T1000 (cell line): ENCODE data around the gene OGFRL1.
A peak's percentile ranks its signal among the peaks of the same experiment; 100 is the strongest.

Source experiments
- DNase-seq: peaks from one replicate; lab custom pipeline; 2025; ENCODE audit warnings: mixed read lengths; lab: John Stamatoyannopoulos, UW

Gene OGFRL1

GRCh38 chr6:71287038-71287437, 1.6 kb upstream of the OGFRL1 start:
- DNase-seq, result no peak

DNA sequence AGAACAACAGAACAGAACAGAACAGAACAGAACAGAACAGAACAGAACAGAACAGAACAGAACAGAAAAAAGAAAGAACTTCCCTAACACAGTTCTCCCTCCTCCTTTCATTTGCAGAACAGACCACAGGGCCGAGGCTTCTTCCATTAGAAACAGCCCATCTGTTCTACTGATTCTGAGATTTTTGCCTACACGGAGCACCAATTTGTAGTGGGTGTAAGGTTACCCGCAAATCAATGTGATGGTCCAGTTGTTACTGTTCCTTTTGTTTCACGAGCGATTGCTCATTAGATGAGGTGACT, 734 bp upstream of the OGFRL1 start:
- no peak for DNase-seq

DNA sequence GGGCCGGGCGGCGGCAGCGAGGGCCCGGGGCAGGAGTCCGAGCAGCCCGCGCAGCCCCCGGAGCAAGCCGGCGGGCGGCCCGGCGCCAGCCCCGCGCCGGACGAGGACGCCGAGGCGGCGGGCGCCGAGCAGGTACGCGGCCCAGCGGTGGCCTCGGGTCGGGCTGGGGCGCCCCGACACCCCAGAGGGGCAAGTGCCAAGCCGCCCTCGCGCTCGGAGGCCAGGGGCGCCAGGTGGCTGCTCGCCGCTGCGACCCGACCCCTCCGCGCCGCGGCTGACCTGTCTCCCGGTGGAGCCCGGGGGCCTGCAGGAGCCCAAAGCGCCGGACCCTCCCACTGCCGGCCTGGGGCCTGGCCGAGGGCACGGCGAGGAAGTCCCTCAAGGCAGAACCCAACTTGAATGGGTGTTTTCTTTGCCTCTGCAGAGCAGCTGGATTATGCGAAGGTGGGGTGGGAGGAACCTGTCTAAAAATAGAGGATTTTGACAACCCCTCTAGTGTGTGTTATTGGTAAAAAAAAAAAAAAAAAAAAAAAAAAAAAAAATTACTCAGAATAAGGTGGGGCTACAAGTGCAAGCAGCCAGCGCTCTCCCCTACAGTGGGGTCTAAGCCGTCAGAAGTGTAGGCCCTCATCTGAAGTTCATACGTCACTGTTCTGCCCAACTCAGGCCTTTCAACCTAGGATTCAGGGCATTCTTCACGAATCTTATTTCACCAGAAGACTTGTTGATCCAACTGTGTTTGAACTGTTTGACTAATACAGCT, 609 bp downstream of the OGFRL1 start:
- no peak for DNase-seq

DNA sequence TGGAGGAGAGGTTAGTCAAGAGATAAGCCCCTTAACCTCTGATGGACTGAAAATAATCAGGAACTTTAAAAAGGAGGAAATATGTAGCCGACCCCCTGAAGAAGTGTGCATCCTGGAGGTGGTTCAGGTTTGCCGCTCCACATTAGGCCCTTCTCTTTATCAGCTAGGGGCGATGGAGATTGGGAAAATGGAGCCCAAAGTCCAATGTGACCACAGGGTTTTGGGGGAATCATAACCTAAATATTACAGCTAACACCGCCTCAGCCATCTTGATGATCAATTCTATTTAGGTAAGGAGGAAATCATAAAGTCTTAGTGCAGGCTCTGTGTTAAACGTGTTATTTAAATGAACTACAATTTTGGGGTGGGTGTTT, 1.2 kb downstream of the OGFRL1 start:
- no peak for DNase-seq

DNA sequence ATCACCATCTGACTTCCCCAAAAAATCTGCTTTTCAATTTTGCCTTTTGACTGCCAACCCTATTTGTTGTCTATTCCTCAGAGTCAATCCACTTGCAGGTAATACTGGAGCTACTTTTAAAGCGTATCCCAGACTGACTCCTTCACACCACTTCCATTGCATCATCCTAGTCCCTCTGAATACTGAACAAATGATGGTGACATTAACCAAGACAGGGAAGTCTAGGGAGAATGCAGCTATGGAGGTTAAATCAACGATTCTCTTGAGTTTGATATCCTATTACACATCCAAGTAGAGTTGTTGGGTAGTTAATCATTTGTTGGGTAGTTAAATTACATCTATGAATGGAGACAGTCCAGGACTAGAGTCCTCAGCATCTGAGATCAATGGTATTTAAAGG, 2.0 kb downstream of the OGFRL1 start:
- no peak for DNase-seq

DNA sequence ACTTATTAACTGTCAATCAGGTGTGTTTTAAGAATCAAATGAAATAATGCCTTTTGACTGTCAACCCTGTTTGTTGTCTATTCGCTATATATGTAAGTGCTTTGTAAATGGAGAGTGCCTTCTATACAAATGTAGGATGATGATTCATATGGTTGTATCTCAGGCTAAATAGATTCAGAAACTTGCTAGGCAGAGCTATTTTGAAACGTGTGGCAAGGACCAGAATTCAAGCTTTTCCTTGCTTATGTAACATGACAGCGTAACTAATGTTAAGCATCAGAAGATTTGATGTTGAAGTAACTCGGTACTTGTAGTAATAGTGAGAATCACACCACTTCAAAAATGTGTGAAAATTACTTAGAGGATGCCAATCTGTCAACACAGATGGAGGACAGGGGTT, 3.4 kb downstream of the OGFRL1 start:
- DNase-seq, result no peak

- DNase-seq, result peak; percentile 7
These were observed 5.5 kb downstream of the OGFRL1 start for GRCh38 chr6:71294121-71294523.

GRCh38 chr6:71298459-71298858, 9.8 kb downstream of the OGFRL1 start:
- DNase-seq, result no peak

- DNase-seq, result no peak
These were observed 11.2 kb downstream of the OGFRL1 start for GRCh38 chr6:71299541-71300470.

DNA sequence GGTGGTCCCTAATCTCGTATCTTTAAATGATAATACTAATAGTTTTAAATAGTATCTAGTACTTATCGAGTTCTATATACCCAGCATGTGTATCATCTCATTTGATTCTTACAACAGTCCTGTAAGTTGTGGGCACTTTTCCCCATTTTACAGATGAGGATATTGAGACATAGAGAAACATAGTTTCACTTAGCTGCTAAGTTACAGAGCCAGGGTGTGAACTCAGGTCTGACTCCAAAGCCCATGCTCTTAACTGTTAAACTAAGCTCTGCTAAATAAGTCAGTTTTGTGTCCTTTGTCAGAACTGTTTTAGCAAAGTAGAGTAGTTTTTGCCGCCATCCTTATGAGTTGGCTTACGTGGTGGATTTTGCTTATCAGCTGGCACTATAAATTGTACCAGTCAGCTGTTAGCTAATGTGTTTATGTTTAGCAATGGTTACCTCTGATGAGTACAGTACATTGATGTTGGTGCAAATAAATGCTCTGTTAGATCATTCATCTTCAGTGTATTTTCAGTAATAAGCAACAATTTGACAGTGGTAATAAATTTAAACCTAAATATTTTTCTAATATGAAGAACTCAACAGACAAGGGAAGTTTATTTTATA, 12.1 kb downstream of the OGFRL1 start:
- no peak for DNase-seq

DNA sequence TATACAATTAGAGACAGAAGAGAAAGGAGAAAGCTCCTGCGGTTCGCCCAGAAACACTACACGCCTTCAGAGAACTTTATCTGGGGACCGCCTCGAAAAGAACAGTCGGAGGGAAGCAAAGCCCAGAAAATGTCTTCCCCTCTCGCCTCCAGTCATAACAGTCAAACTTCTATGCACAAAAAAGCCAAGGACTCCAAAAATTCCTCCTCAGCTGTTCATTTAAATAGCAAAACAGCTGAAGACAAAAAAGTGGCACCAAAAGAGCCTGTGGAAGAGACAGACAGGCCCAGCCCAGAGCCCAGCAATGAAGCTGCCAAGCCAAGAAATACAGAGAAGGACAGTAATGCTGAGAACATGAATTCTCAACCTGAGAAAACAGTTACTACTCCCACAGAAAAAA, 12.9 kb downstream of the OGFRL1 start:
- no peak for DNase-seq

DNA sequence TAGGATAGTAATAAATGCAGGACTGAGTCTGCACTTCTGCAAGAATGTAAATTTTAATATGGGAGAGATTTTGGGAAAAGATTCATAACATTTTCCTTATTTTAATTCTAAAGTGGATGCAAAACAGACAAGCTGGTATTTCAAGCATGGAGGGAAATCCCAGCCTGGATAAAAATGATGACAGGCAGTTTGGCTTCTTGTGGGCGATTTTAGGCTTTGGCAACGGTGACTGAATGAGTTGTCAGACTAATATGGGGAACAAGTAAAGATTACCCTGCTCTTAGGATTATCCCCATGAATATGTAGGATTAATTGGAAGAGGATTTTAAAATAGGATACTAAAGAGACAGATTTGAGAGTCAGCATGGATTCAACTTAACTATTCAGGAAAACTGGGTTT, 21.0 kb downstream of the OGFRL1 start:
- DNase-seq, result no peak

DNA sequence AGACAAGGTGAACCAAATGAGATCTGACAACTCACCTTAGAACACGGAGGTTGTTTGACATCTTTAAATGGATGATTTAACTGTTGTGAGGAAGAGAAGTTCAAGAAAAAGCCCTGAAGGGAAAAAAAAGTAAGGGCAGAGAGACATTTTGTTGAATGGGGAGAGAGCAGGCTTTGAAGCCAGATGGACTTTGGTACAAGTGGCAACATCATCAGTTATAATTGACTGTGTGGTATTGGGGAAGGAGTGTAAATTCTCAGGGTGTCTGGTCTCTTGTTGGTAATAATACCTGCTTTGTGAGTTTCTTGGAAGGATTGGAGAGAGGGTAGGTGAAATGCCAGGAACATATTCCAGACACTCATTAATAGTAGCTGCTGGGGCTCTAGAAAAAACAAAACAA, 21.6 kb downstream of the OGFRL1 start:
- no peak for DNase-seq

DNA sequence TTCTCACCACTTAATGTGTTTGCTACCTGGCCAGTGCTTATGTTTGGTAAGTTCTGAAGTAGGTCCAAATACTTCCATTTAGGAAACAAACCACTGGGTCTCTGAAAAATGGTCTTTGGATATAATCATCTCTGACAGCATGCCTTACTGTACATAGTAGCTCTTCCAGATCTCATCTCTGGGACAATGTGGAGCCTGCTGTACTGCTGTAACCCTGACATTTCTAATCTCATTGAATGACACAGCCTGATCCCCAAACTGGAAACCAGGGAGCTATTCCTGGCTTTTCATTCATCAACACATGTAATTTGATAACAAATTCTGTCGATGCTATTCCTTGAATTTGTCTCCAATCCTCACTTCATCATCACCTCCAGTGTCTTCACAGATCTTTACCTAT, 23.5 kb downstream of the OGFRL1 start:
- no peak for DNase-seq

DNA sequence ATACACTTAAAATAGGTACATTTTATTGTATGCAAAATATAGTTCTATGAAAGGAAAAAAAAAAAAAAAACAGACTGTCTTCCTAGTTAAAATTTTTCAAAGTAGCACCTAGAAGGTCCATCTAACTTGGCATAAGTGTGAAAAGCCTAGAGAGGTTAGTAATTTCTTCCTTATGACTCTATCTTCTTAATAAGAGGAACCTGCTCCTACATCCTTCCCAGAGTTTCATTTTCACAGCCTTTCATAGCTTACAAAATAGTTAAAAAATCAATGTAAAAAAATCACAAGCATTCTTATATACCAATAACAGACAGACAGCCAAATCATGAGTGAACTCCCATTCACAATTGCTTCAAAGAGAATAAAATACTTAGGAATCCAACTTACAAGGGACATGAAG, 28.8 kb downstream of the OGFRL1 start:
- DNase-seq, result no peak

GRCh38 chr6:71320041-71320440, 31.4 kb downstream of the OGFRL1 start:
- no peak for DNase-seq

DNA sequence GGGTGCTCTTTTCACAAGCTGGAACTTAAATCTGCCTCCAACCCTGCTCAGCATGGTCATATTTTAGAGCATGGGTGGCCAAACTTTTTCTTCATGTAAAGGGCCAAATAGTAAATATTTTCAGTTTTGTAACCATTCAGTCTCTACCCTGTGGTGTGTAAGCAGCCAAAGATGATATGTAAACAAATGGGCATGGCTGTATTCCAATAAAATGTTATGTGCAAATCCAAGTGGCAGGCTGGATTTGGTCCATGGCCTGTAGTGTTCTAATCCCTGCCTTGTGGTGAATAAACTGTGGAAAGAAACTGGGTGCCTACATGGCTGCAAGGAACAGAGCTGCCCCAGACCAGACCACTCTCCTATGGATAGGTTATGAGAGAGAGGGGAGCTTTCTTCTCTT, 32.7 kb downstream of the OGFRL1 start:
- no peak for DNase-seq

DNA sequence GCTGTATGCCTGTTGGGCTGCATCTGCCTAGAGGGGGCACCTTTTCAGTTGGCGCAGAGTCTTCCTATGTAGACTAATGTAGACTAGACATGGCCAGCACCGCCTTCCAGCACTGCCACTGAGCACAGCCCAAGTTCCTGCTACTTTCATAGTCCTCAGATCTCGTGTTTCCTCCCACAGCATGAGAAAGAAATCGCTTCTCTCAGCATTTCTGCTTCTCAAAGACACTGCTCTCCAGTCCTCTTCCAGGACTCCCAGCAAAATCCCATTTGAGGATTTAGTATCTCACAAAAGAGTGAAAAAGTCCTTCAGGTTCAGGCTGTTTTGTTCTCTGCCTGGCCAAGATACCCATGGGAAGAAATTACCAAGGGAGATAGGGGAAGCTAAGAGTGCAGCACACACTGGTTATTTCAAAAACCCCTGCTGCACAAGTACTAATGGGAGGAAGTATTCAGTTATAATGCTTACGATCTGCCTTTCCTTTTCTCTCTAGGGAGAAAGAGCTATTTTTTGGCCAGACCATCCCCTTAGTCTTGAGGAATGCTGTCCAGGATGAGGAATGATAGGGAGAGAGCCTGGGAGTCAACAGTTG, 35.7 kb downstream of the OGFRL1 start:
- no peak for DNase-seq

DNA sequence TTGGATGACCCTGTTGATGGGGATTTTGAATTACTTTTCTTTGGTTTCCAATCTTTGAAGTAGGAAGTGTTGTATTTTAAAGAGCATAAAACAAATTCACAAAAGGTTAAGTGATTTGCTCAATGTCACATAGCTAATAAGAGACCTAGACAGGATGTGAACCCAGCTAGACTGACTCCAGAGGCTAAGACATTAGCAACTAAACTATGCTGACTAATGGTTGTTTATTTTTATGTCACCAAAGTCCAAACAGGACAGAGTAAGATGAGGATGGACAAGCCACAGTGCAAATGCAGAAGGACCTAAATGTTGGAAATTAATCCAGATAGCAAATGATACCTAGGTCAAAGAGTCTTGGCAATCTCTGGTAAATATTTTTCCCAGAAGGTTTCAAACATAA, 38.0 kb downstream of the OGFRL1 start:
- no peak for DNase-seq

DNA sequence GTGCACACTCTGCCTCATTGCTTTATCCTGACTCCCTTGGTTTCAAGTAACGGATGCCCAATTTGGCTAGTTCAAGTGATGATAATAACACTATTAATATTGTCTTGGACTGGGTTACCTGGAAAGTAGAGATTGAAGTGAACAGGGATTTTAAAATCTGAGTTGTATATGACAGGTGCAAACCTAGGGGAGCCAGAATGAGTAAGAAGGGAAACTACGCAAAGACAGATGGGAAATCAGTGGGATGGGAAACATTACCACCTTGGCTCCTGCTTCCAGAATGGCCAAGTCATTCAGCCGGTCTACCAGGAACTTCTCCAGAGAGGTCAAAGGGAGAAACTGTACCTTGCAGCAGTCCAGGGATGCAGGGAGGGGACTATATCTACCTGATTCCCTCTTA, 41.9 kb downstream of the OGFRL1 start:
- DNase-seq, result no peak

DNA sequence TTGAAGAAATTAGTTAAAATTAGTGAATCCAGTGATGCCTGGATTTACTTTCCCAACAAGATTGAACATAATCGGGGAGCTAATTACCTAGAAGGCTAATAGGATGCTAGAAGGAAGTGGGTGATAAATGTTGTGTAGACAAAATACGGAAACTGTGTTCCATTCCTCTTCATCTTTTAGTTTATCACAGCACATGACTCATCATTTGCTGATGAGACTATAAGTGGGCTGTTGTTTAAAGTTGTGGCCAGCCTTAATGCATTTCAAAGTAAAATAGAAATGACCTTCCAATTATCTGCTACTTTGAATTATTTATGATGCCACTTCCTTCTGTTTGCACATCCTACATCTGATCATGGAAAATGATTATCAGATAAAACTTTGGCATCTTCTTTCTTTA, 43.4 kb downstream of the OGFRL1 start:
- DNase-seq, result no peak

DNA sequence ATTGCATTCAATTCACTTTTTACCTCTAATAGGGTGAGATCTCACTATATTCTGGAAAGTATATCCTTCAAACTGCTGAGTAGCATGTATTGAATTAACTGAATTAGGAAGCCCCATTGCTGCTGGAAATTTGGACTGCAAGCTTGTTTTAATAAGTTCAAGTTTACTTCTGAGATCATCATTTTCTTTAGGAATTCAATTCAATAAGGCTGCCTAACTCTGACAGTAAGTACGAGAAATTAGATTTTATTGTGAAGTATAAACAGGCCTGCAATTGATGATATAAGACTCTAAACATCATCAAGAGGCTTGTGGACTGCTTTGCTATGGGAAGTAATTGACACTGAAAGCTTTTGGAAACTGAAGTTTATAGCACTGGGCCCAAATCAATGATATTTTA, 44.4 kb downstream of the OGFRL1 start:
- no peak for DNase-seq

DNA sequence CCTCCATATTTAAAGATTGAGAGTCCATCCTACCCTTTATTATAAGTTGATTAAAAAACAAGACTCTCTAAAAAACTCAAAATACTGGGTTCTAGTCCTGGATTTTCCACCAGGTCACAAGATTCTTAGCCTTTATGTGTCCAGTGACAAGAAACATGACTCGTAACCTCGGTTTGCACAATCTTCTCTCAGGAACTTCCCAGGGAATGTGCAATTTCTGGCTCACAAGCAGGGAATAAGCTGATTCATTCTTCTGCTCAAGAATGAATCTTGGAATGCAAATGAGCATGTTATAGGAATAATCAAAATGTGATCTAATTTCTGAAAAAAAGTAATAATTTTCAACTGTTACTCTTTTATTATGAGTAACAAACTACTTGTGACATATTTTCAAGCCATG, 45.1 kb downstream of the OGFRL1 start:
- peak; percentile 41 for DNase-seq
